HG02852 (cell line): ENCODE data around the gene RGCC.

Experiments used
- ATAC-seq: cut with Tn5 transposase; IDR thresholded peaks from one replicate; pipeline ENCODE4 v1.9.1; 2021; ENCODE audit warnings: mild to moderate bottlenecking, moderate library complexity; ENCODE audit not compliant: unreplicated experiment

The RGCC gene

DNA sequence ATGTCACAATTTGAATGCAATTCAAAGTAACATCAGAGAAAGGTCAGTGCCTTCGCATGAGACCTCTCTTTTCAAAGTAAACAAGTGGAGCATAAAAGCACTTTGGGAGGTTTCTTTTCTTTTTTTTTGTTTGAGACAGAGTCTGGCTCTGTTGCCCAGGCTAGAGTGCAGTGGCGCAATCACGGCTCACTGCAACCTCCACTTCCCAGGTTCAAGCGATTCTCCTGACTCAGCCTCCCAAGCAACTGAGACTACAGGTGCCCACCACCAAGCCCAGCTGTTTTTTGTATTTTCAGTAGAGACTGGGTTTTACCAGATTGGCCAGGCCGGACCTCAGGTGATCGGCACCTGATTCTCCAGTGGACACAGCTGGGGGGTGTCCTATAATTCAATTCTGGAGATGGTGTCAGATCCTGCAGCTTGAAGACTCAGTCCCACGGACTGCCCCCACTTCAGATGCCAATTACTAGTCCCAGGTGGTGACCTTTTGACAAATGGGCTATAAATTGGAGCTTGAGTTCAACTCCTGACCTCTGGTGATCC, 57.6 kb downstream of the RGCC start:
- no peak for ATAC-seq

GRCh38 chr13:41515491-41516139, 58.3 kb downstream of the RGCC start:
- ATAC-seq = no peak

DNA sequence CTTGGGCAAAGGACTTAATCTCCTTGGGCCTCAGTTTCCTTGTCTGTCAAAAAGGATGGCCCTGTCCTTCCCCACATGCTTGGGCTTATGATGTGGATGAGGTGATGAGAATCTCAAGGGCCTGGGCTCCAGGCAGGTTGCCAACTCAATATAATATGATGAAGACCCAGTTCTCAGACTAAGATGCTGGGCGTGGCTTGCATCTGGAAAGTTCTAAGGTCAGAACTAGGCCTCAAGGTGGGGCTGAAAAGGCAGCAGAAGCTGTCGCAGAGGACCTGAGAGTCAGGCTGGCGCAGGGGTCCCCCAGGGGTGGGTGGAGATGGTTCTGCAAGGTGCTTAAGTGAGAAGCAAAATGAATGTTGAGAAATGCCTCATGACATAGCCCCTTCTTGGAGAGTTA, 58.8 kb downstream of the RGCC start:
- no peak for ATAC-seq

DNA sequence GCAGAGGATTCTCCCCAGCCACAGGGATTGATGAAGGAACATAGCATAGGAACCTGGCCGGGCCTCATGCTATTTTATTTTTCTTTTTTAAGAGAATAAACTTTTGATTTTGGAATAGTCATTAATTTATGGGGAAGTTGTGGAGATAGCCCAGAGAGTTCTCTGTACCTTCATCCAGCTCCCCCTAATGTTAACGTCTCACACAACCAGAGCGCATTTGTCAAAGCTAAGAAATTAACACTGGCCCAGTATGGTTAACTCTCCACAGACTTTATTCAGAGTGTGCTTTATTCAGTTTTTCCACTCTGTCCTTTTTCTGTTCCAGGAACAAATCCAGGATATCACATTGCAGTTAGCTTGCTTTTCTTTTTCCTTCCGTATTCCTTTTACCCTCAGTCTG, 59.4 kb downstream of the RGCC start:
- no peak for ATAC-seq

GRCh38 chr13:41520016-41520659, 62.8 kb downstream of the RGCC start:
- no peak for ATAC-seq
